ENCODE data around the gene ANKRD39. TPM values are rescaled to one million over a fixed set of nuclear protein-coding genes. Genes with fewer than 3 reads are reported as not detected.

The ANKRD39 gene
- total RNA-seq, 1 donor: 5.1 TPM

DNA sequence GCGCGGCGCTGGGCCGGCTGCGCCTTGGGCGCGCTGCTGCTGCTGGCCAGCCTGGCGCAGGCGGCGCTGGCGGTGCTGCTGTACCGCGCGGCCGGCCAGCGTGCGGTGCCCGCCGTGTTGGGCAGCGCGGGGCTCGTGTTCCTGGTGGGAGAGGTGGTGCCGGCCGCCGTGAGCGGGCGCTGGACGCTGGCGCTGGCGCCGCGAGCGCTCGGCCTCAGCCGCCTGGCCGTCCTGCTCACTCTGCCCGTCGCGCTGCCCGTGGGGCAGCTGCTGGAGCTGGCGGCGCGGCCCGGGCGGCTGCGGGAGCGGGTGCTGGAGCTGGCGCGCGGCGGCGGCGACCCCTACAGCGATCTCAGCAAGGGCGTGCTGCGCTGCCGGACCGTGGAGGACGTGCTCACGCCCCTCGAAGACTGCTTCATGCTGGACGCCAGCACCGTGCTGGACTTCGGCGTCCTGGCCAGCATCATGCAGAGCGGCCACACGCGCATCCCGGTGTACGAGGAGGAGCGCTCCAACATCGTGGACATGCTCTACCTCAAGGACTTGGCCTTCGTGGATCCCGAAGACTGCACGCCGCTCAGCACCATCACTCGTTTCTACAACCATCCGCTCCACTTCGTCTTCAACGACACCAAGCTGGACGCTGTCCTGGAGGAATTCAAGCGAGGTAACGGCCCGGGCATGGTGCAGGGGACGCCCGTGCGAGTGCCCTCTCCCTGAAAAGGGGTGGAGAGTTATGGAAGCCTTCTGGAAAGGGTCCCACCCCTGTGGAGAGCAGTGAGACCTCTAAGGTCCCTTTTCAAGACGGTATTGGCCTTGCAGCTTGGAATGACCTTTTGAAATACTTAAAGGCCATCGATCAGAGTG is 40.7 kb downstream of the ANKRD39 start:
- H4K20me1 ChIP-seq (ENCODE audit: insufficient read depth, low read length): peaks cover 38% of the 10 kb centered on the region
- H3K4me2 ChIP-seq (ENCODE audit: insufficient read depth, low read length): peak overlapping the region; percentile 93
- H2AFZ ChIP-seq (ENCODE audit: low read length): peak overlapping the region; percentile 47
- H3K36me3 ChIP-seq (ENCODE audit: insufficient read depth, low read length): no peaks in the 10 kb centered on the region
- no peak for DNase-seq (ENCODE audit: insufficient read length, low spot score, missing footprints)
- H3K79me2 ChIP-seq (ENCODE audit: insufficient read depth, low read length): peaks cover 13% of the 10 kb centered on the region
- no peaks in the 10 kb centered on the region for H3K9me3 ChIP-seq (ENCODE audit: low read depth, low read length)
- no peak overlapping the region for H3K27ac ChIP-seq (ENCODE audit: low read depth, low read length)
- H3K4me1 ChIP-seq (ENCODE audit: insufficient read depth, low read length): peaks cover 19% of the 10 kb centered on the region
- peak overlapping the region; percentile 82 for H3K4me3 ChIP-seq (ENCODE audit: insufficient read depth, low read length)
- no peaks in the 10 kb centered on the region for H3K27me3 ChIP-seq (ENCODE audit: insufficient read depth, low read length)
- TF ChIP-seq, protein P1, sequence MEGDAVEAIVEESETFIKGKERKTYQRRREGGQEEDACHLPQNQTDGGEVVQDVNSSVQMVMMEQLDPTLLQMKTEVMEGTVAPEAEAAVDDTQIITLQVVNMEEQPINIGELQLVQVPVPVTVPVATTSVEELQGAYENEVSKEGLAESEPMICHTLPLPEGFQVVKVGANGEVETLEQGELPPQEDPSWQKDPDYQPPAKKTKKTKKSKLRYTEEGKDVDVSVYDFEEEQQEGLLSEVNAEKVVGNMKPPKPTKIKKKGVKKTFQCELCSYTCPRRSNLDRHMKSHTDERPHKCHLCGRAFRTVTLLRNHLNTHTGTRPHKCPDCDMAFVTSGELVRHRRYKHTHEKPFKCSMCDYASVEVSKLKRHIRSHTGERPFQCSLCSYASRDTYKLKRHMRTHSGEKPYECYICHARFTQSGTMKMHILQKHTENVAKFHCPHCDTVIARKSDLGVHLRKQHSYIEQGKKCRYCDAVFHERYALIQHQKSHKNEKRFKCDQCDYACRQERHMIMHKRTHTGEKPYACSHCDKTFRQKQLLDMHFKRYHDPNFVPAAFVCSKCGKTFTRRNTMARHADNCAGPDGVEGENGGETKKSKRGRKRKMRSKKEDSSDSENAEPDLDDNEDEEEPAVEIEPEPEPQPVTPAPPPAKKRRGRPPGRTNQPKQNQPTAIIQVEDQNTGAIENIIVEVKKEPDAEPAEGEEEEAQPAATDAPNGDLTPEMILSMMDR (IDR thresholded peaks at IDR 0.05; ENCODE audit: extremely low read depth, low read depth, low read length): no peak

DNA sequence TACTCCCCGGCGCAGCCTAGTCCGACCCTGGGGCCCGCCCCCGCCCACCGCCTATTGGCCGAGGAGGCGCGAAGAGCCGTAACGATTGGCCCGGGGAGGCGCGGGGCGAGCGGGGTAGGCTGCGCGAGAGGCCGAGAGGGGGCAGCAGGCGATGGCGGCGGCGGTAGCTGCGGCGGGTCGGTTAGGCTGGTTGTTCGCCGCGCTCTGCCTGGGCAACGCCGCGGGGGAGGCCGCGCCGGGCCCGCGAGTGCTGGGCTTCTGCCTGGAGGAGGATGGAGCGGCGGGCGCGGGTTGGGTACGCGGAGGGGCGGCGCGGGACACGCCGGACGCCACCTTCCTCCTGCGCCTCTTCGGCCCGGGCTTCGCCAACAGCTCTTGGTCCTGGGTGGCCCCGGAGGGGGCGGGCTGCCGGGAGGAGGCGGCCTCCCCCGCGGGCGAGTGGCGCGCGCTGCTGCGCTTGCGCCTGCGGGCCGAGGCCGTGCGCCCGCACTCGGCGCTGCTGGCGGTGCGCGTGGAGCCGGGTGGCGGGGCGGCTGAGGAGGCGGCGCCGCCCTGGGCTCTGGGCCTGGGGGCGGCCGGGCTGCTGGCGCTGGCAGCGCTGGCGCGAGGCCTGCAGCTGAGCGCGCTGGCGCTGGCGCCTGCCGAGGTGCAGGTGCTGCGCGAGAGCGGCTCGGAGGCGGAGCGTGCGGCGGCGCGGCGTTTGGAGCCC is 41.5 kb downstream of the ANKRD39 start, which contains the start of gene CNNM3:
TSS of gene CNNM3 (plus strand) at position 142 of the 709 bp plus-strand sequence. CDS start at position 152, 10 bp downstream.
- Histone ChIP-seq H3K79me2 (ENCODE audit: insufficient read depth, low read length) (peaks cover 13% of the 10 kb centered on the region), H2AFZ (ENCODE audit: low read length) (peak within 1 kb of the TSS; percentile 93), H3K27ac (ENCODE audit: low read depth, low read length) (peak within 1 kb of the TSS; percentile 19), H3K4me1 (ENCODE audit: insufficient read depth, low read length) (peaks cover 24% of the 10 kb centered on the region), H3K4me2 (ENCODE audit: insufficient read depth, low read length) (peak within 1 kb of the TSS; percentile 99), H3K36me3 (ENCODE audit: insufficient read depth, low read length) (no peaks in the 10 kb centered on the region), H3K9me3 (ENCODE audit: low read depth, low read length) (no peaks in the 10 kb centered on the region), H3K4me3 (ENCODE audit: insufficient read depth, low read length) (peak within 1 kb of the TSS; percentile 82), H3K27me3 (ENCODE audit: insufficient read depth, low read length) (no peaks in the 10 kb centered on the region), H4K20me1 (ENCODE audit: insufficient read depth, low read length) (peaks cover 35% of the 10 kb centered on the region)
- TF ChIP-seq, protein P1 (IDR thresholded peaks at IDR 0.05; ENCODE audit: extremely low read depth, low read depth, low read length): peak; percentile 26
- DNase-seq (ENCODE audit: insufficient read length, low spot score, missing footprints): peak; percentile 100

DNA sequence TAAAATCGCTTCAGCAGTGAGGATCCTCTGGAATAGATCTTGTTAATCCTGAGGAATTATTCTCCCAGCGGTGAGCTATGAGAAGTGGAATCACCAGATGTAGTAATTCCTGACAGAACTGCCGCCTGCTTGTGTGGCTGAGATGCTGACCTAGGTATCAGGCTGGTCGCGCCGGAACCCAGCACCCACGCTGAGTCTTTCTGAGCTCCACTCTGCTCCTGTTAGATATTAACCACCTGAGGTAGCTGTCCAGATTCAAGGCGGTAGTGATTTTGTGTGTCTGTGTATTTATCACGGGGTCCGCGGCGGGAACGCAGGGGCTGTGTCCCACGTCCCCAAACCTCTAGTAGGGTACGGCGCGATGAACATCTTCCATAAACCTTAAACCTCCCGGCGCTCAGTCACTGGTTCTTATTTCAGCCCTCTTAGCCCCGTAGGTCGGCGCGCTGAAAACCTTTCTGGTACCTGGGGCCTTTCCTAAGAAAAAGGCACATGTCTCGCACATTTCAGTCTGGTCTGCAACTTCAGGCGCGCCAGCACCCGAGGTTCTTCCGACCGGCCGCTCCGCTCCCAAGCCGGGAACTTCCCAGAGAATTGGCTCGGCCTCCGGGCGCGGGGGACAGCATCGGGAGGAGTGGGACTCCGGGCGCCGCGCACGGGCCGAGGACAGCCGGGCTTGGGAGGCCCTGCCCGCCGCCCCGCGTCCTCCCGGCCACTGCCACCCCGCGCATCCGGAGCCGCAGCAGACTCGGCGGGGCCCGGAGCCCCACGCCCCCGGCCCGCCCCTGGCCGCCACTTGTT is 42.3 kb downstream of the ANKRD39 start:
- TF ChIP-seq, protein P1 (IDR thresholded peaks at IDR 0.05; ENCODE audit: extremely low read depth, low read depth, low read length): no peak
- DNase-seq (ENCODE audit: insufficient read length, low spot score, missing footprints): peak; percentile 95
- Histone ChIP-seq H2AFZ (ENCODE audit: low read length) (peak overlapping the region; percentile 93), H3K4me2 (ENCODE audit: insufficient read depth, low read length) (peak overlapping the region; percentile 99), H3K27ac (ENCODE audit: low read depth, low read length) (peak overlapping the region; percentile 19), H3K27me3 (ENCODE audit: insufficient read depth, low read length) (no peaks in the 10 kb centered on the region), H3K4me1 (ENCODE audit: insufficient read depth, low read length) (peaks cover 24% of the 10 kb centered on the region), H3K4me3 (ENCODE audit: insufficient read depth, low read length) (peak overlapping the region; percentile 82), H3K36me3 (ENCODE audit: insufficient read depth, low read length) (no peaks in the 10 kb centered on the region), H3K9me3 (ENCODE audit: low read depth, low read length) (no peaks in the 10 kb centered on the region), H4K20me1 (ENCODE audit: insufficient read depth, low read length) (peaks cover 29% of the 10 kb centered on the region), H3K79me2 (ENCODE audit: insufficient read depth, low read length) (peaks cover 13% of the 10 kb centered on the region)

Data from osteoblast (primary cell).